ENCODE results near the gene TMEM63C.

DNA sequence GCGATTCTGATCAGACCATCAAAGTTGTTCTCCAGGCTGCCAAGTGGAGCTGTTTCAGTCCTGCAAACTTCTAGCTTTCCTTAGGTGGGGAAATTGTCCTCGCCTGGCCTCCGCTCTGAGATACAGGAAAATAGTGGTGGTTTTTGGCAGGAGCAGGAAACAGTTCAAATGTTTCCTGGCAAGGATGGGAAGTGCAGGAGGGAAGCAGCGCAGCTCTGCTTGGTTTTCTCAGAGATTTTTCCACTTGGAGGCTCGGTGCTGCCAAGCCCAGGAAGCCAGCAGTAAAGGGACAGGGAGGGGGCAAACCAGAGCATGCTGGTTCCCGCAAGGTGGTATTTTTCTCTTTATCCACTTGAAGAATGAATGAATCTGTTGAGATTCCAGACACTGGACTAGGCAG lies 17.0 kb downstream of the TMEM63C start:
- TF ChIP-seq POLR2A (IDR thresholded peaks at IDR 0.05), result no peak
- TF ChIP-seq, protein P1, sequence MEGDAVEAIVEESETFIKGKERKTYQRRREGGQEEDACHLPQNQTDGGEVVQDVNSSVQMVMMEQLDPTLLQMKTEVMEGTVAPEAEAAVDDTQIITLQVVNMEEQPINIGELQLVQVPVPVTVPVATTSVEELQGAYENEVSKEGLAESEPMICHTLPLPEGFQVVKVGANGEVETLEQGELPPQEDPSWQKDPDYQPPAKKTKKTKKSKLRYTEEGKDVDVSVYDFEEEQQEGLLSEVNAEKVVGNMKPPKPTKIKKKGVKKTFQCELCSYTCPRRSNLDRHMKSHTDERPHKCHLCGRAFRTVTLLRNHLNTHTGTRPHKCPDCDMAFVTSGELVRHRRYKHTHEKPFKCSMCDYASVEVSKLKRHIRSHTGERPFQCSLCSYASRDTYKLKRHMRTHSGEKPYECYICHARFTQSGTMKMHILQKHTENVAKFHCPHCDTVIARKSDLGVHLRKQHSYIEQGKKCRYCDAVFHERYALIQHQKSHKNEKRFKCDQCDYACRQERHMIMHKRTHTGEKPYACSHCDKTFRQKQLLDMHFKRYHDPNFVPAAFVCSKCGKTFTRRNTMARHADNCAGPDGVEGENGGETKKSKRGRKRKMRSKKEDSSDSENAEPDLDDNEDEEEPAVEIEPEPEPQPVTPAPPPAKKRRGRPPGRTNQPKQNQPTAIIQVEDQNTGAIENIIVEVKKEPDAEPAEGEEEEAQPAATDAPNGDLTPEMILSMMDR (IDR thresholded peaks at IDR 0.05), result no peak
